Glutamatergic neuron (in vitro differentiated cells): Measurements from ENCODE around the gene PTAFR. TPM values are rescaled to one million over a fixed set of nuclear protein-coding genes. Genes with fewer than 3 reads are reported as not detected.

Experiments used
- DNase-seq: peaks from one replicate; pipeline ENCODE4 v3.0.0; 2022
- H3K27ac Mint-ChIP-seq: one replicate; pipeline ENCODE4 v1.8.0; 2020; ENCODE audit warnings: mild to moderate bottlenecking, mixed read lengths, inconsistent platforms; ENCODE audit not compliant: unreplicated experiment
- H3K27me3 Mint-ChIP-seq: one replicate; pipeline ENCODE4 v1.8.0; 2020; ENCODE audit warnings: mild to moderate bottlenecking, moderate library complexity, mixed read lengths, inconsistent platforms; ENCODE audit not compliant: unreplicated experiment
- H3K36me3 Mint-ChIP-seq: one replicate; pipeline ENCODE4 v1.8.0; 2020; ENCODE audit warnings: mild to moderate bottlenecking, mixed read lengths, inconsistent platforms; ENCODE audit not compliant: unreplicated experiment
- H3K4me1 Mint-ChIP-seq: one replicate; pipeline ENCODE4 v1.8.0; 2020; ENCODE audit warnings: mild to moderate bottlenecking, low read depth, mixed read lengths, inconsistent platforms; ENCODE audit not compliant: unreplicated experiment
- H3K4me3 Mint-ChIP-seq: one replicate; pipeline ENCODE4 v1.8.0; 2020; ENCODE audit warnings: mild to moderate bottlenecking, mixed read lengths, inconsistent platforms; ENCODE audit not compliant: unreplicated experiment
- H3K9me3 Mint-ChIP-seq: one replicate; pipeline ENCODE4 v1.8.0; 2020; ENCODE audit warnings: mild to moderate bottlenecking, moderate library complexity, mixed read lengths, inconsistent platforms; ENCODE audit not compliant: unreplicated experiment
- total RNA-seq: library from RNA; stranded (reverse); fragmentation: NEBNext Ultra II Directional; extraction: Animal tissue kit (Norgen Biotek cat#: 25700); gene quantifications from one replicate; pipeline ENCODE4 v1.2.1, GENCODE V29; 2021; ENCODE audit not compliant: unreplicated experiment
- TF ChIP-seq, protein P1 (sequence below): fragments of 200-600 bp; sonication (generic); IDR thresholded peaks from one replicate; pipeline ENCODE4 v1.5.0; 2021; ENCODE audit not compliant: partially characterized antibody, unreplicated experiment

Gene PTAFR
- total RNA-seq, 1 donor from 2014 or later, result 0.54 TPM

DNA sequence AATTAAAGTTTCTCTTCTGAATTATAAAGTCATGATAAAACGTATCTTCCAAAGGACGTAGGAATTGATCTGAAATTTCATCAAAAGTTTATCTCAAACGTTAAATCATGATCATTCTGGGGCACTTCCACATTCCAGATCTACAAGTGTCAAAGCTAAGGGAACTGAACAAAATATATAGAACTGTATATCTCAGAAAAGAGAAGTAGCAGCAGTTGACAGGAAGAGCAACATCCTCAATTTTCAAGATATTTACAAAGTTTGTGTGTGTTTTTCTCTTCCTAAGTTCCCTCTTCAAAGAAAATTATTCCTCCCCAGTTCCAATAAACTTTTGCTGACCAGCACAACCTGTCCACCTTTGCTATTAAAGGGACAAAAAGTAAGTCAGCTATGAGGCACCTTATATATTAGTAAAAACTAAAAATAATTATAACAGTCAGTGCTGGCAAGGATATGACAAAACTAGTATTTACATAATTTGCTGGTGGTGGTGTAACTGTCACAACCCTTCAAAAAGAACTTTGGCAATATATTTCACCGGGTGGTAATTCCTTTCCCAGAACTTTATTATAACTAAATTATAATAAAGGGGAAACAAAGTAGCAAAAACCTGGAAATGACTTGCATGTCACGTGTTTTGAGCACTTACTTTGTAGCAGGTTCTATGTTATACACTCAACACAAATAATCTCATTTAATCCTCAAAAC lies 49.6 kb downstream of the PTAFR start:
- peaks cover 4% of the 10 kb centered on the region for H3K27me3 Mint-ChIP-seq
- H3K36me3 Mint-ChIP-seq, result no peaks in the 10 kb centered on the region
- no peak overlapping the region for H3K27ac Mint-ChIP-seq
- TF ChIP-seq, protein P1, sequence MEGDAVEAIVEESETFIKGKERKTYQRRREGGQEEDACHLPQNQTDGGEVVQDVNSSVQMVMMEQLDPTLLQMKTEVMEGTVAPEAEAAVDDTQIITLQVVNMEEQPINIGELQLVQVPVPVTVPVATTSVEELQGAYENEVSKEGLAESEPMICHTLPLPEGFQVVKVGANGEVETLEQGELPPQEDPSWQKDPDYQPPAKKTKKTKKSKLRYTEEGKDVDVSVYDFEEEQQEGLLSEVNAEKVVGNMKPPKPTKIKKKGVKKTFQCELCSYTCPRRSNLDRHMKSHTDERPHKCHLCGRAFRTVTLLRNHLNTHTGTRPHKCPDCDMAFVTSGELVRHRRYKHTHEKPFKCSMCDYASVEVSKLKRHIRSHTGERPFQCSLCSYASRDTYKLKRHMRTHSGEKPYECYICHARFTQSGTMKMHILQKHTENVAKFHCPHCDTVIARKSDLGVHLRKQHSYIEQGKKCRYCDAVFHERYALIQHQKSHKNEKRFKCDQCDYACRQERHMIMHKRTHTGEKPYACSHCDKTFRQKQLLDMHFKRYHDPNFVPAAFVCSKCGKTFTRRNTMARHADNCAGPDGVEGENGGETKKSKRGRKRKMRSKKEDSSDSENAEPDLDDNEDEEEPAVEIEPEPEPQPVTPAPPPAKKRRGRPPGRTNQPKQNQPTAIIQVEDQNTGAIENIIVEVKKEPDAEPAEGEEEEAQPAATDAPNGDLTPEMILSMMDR, result no peak
- H3K4me3 Mint-ChIP-seq, result no peak overlapping the region
- DNase-seq, result no peak
- H3K9me3 Mint-ChIP-seq, result peaks cover 1% of the 10 kb centered on the region
- no peaks in the 10 kb centered on the region for H3K4me1 Mint-ChIP-seq

DNA sequence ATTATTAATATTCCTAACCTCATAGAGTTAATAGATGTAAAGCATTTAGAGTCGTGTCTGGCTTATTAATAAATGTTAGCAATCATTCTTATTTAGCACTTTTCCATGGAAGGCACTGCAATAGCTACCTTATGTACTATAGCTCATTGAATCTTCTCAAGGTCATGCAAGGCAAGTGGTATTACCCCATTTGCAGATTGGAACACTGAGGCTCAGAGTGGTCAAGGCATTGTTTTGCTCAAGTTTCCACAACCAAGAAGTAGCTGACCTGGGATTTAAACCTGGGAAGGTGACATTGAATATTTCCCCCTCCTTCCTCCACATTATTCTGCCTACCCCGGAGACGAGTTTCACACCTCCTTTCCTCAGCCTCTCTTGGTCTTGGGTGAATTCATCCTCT lies 50.3 kb downstream of the PTAFR start:
- Mint-ChIP-seq H3K9me3 (peaks cover 1% of the 10 kb centered on the region), H3K27me3 (peaks cover 4% of the 10 kb centered on the region), H3K27ac (no peak overlapping the region), H3K4me3 (no peak overlapping the region), H3K36me3 (no peaks in the 10 kb centered on the region), H3K4me1 (no peaks in the 10 kb centered on the region)
- TF ChIP-seq, protein P1, result no peak
- DNase-seq, result no peak

DNA sequence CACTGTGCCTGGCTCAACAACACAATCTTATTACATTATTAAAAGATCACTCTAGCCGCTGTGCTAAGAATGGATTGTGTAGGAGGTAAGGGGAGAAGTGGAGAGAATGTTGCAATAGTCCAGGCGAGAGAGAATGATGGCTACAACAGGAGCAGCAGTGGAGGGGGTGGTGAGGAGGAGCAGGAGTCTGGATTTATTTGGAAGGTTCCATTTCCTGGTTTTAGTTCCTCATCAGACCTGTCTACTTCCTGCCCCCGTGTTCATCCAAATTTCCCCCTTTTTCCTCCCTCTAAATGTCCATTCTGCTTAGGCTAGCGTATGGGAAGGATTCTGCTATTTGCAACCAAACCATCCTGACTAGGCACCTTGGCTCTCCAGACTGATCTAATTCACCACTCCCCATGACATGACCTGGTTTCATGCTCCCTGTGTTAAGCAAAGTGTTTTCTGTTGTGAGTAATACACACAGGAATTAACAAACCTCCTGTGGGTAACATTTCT lies 53.0 kb downstream of the PTAFR start:
- TF ChIP-seq, protein P1, result no peak
- no peak overlapping the region for H3K27ac Mint-ChIP-seq
- H3K9me3 Mint-ChIP-seq, result peaks cover 1% of the 10 kb centered on the region
- H3K4me1 Mint-ChIP-seq, result no peaks in the 10 kb centered on the region
- no peak overlapping the region for H3K4me3 Mint-ChIP-seq
- H3K27me3 Mint-ChIP-seq, result peaks cover 4% of the 10 kb centered on the region
- DNase-seq, result no peak
- no peaks in the 10 kb centered on the region for H3K36me3 Mint-ChIP-seq

DNA sequence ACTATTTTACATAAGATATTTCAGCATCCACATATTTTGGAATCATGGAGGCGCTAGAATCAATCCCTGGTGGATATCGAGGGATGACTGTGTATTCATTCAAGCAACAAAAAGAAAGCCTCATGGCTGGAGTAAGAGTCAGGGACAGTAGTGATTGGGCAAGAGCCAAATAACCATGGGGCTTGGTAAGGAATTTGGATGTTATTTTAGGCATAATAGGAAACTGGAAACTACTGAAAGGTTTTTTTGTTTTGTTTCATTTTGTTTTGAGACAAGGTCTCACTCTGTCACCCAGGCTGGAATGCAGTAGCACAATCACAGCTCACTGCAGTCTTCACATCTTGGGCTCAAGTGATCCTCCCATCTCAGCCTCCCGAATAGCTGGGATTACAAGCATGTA lies 54.3 kb downstream of the PTAFR start:
- Mint-ChIP-seq H3K4me3 (no peak overlapping the region), H3K36me3 (no peaks in the 10 kb centered on the region), H3K27me3 (peaks cover 7% of the 10 kb centered on the region), H3K27ac (no peak overlapping the region), H3K4me1 (no peaks in the 10 kb centered on the region), H3K9me3 (peaks cover 1% of the 10 kb centered on the region)
- DNase-seq, result no peak
- TF ChIP-seq, protein P1, result no peak

DNA sequence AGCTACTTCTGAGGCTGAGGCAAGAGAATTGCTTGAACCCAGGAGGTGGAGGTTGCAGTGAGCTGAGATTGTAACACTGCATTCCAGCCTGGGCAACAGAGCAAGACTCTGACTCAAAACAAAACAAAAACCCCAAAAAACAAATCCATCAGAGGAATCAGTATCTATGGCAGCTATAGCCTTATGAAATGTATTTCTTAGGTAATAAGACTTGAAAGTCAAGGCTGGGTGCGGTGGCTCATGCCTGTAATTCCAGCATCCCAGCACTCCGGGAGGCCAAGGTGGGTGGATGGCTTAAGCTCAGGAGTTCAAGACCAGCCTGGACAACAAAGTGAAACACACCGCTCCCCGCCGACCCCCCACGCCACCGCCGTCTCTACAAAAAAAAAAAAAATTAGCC lies 56.9 kb downstream of the PTAFR start:
- TF ChIP-seq, protein P1, result no peak
- H3K4me1 Mint-ChIP-seq, result no peaks in the 10 kb centered on the region
- H3K27me3 Mint-ChIP-seq, result peaks cover 5% of the 10 kb centered on the region
- no peaks in the 10 kb centered on the region for H3K36me3 Mint-ChIP-seq
- no peak for DNase-seq
- H3K27ac Mint-ChIP-seq, result no peak overlapping the region
- H3K9me3 Mint-ChIP-seq, result peaks cover 1% of the 10 kb centered on the region
- H3K4me3 Mint-ChIP-seq, result no peak overlapping the region
